CD14-positive monocyte (primary cell): ENCODE measurements around the gene ABCC4. TPM values are rescaled to one million over a fixed set of nuclear protein-coding genes. Genes with fewer than 3 reads are reported as not detected.

Source experiments
- DNase-seq, 3 donors: peaks; one replicate each; pipeline ENCODE4 v3.0.0-alpha.2; 2011 to 2022
- H2AFZ ChIP-seq: 2 replicates; pipeline ENCODE4 v1.6.0; 2012; ENCODE audit warnings: mild to moderate bottlenecking, low read depth, low read length, inconsistent platforms; ENCODE audit not compliant: insufficient read depth, poor library complexity, severe bottlenecking
- H3K27ac ChIP-seq, 2 donors: 1 replicate in 1 of 2; 2 replicates in 1 of 2; pipeline ENCODE4 v1.5.1; 2012 to 2013; ENCODE audit warnings: low read length in 2 of 2, control low read depth in 1 of 2, inconsistent platforms in 1 of 2, low read depth in 1 of 2, mild to moderate bottlenecking in 1 of 2
- H3K27me3 ChIP-seq, 2 donors: one replicate each; pipeline versions ENCODE4 v1.6.0 to v1.6.1; 2011 to 2013; ENCODE audit warnings: low read length in 2 of 2; ENCODE audit not compliant: control insufficient read depth in 2 of 2, insufficient read depth in 2 of 2
- H3K36me3 ChIP-seq, 2 donors: replicated peaks in 1 of 2; 1 replicate in 1 of 2; 2 replicates in 1 of 2; pipeline versions ENCODE4 v1.5.1 to v1.6.1; 2012 to 2013; ENCODE audit warnings: low read length in 2 of 2, control low read depth in 1 of 2, inconsistent platforms in 1 of 2, mild to moderate bottlenecking in 1 of 2; ENCODE audit not compliant: insufficient read depth in 2 of 2, control insufficient read depth in 1 of 2
- H3K4me1 ChIP-seq, 2 donors: 1 replicate in 1 of 2; 2 replicates in 1 of 2; pipeline versions ENCODE4 v1.5.1 to v1.6.1; 2012 to 2013; ENCODE audit warnings: low read length in 2 of 2, control low read depth in 1 of 2, inconsistent platforms in 1 of 2, mild to moderate bottlenecking in 1 of 2, moderate library complexity in 1 of 2; ENCODE audit not compliant: insufficient read depth in 2 of 2, control insufficient read depth in 1 of 2
- H3K4me2 ChIP-seq: replicated peaks from 2 replicates; pipeline ENCODE3; 2012; ENCODE audit warnings: low read length, moderate library complexity, mild to moderate bottlenecking; ENCODE audit not compliant: poor library complexity, severe bottlenecking; ENCODE audit errors: extremely low read depth
- H3K4me3 ChIP-seq, 3 experiments: fragments of 200-600 bp in 1 of 3; sonication (generic) in 1 of 3; replicated peaks in 1 of 3; 1 replicate in 2 of 3; 2 replicates in 1 of 3; pipeline ENCODE4 v1.5.1; 2011 to 2013; ENCODE audit warnings: low read length in 3 of 3, mild to moderate bottlenecking in 3 of 3, control low read depth in 2 of 3, low read depth in 2 of 3, inconsistent platforms in 1 of 3, moderate library complexity in 1 of 3
- H3K79me2 ChIP-seq: 2 replicates; pipeline ENCODE4 v1.6.0; 2012; ENCODE audit warnings: mild to moderate bottlenecking, control low read depth, inconsistent platforms, low read length, moderate library complexity; ENCODE audit not compliant: insufficient read depth
- H3K9ac ChIP-seq: 2 replicates; pipeline ENCODE4 v1.6.0; 2017; ENCODE audit warnings: low read length, mild to moderate bottlenecking; ENCODE audit not compliant: insufficient read depth, poor library complexity, severe bottlenecking
- H3K9me3 ChIP-seq, 2 donors: replicated peaks in 1 of 2; 1 replicate in 1 of 2; 2 replicates in 1 of 2; pipeline versions ENCODE4 v1.5.1 to v1.6.1; 2012 to 2013; ENCODE audit warnings: low read length in 2 of 2, control low read depth in 1 of 2; ENCODE audit not compliant: control insufficient read depth in 1 of 2, insufficient read depth in 1 of 2
- H4K20me1 ChIP-seq: 2 replicates; pipeline ENCODE4 v1.6.0; 2012; ENCODE audit warnings: mild to moderate bottlenecking, low read length, control low read depth, moderate library complexity; ENCODE audit not compliant: insufficient read depth
- H3K27ac Mint-ChIP-seq, 7 donors: one replicate each; pipeline ENCODE4 v1.8.0; 2020; ENCODE audit warnings: mild to moderate bottlenecking in 7 of 7, mixed read lengths in 7 of 7, moderate library complexity in 6 of 7, inconsistent platforms in 2 of 7
- H3K27me3 Mint-ChIP-seq, 3 donors: one replicate each; pipeline ENCODE4 v1.8.0; 2021 to 2022; ENCODE audit warnings: low read depth in 3 of 3, mild to moderate bottlenecking in 3 of 3, mixed read lengths in 3 of 3, moderate library complexity in 3 of 3, inconsistent platforms in 1 of 3
- H3K36me3 Mint-ChIP-seq, 2 donors: one replicate each; pipeline ENCODE4 v1.8.0; 2020; ENCODE audit warnings: mixed read lengths in 2 of 2, inconsistent platforms in 1 of 2, mild to moderate bottlenecking in 1 of 2
- H3K4me1 Mint-ChIP-seq: one replicate; pipeline ENCODE4 v1.8.0; 2020; ENCODE audit warnings: mild to moderate bottlenecking, mixed read lengths
- H3K4me3 Mint-ChIP-seq, 2 donors: one replicate each; pipeline ENCODE4 v1.8.0; 2020; ENCODE audit warnings: mild to moderate bottlenecking in 2 of 2, mixed read lengths in 2 of 2, moderate library complexity in 1 of 2
- H3K9me3 Mint-ChIP-seq, 7 donors: one replicate each; pipeline ENCODE4 v1.8.0; 2020 to 2022; ENCODE audit warnings: mixed read lengths in 7 of 7, mild to moderate bottlenecking in 6 of 7, moderate library complexity in 6 of 7, inconsistent platforms in 2 of 7
- WGBS: methylation state at CpG from one replicate; pipeline ENCODE4 v1.1.5; 2013; ENCODE audit warnings: missing lambda C conversion rate; ENCODE audit not compliant: insufficient coverage; 5-methylcytosine and 5-hydroxymethylcytosine counted together
- intact Hi-C, 2 donors: fragments of 100-400 bp; cut with micrococcal nuclease; formaldehyde crosslinking; loops; one replicate each; pipeline versions ENCODE4 v1.15.0 to v1.15.1; 2023
- polyA plus RNA-seq, 3 donors: library from polyadenylated mRNA; depleted of rRNA in 1 of 3; unstranded in 2 of 3; stranded (reverse) in 1 of 3; fragments of 300-500 nt in 2 of 3; fragments of >200 nt in 1 of 3; fragmentation: Illumina TruSeq in 2 of 3; gene quantifications; 1 replicate in 2 of 3; 2 replicates in 1 of 3; pipeline ENCODE4 v1.2.3, GENCODE V29; 2012 to 2021
- TF ChIP-seq, protein P1 (sequence below): fragments of 200-600 bp; IDR thresholded peaks from one replicate; pipeline ENCODE4 v1.8.0; 2022; ENCODE audit warnings: antibody characterized with exemption, mild to moderate bottlenecking

ABCC4 gene
- polyA plus RNA-seq, 3 donors: 0.96 to 2.5 (median 1.7) TPM

DNA sequence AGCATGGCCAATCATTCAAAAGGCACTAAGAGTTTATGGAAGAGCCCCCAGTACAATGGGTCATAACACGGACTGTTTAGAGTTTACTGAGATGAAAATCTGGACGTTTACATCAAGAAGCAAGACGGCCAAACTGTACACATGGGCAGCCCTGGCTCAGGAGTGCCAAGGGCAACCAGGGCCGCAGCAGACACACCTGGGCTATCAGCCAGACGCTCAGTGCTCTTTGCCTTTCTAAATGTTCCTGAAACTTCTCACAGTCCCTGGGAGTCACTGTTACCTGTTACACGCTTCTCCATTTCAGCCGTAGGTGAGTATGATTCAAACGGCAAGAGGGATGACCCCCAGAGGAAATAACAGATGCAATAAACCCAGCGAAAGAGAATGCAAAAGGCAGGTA, 64.5 kb downstream of the ABCC4 start:
- TF ChIP-seq, protein P1, sequence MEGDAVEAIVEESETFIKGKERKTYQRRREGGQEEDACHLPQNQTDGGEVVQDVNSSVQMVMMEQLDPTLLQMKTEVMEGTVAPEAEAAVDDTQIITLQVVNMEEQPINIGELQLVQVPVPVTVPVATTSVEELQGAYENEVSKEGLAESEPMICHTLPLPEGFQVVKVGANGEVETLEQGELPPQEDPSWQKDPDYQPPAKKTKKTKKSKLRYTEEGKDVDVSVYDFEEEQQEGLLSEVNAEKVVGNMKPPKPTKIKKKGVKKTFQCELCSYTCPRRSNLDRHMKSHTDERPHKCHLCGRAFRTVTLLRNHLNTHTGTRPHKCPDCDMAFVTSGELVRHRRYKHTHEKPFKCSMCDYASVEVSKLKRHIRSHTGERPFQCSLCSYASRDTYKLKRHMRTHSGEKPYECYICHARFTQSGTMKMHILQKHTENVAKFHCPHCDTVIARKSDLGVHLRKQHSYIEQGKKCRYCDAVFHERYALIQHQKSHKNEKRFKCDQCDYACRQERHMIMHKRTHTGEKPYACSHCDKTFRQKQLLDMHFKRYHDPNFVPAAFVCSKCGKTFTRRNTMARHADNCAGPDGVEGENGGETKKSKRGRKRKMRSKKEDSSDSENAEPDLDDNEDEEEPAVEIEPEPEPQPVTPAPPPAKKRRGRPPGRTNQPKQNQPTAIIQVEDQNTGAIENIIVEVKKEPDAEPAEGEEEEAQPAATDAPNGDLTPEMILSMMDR: no peak

DNA sequence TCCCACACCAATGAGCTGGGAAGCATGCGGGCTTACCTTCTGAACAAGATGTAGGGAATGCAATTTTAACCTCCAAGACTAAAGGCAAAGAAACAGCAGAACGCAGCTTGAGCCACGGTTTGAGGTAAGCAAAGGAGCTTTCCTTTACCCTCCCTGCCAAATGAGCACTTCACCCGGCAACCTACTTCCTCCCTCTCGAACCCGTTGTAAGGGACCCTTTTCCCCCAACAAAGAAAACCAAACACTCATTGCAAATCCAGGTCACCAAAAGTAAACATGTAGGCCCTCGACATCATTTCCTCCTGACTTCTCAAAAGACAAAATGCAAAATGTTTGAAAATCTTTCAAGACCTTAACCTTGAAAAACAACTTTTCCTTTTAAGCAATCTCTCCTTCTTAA, 65.3 kb downstream of the ABCC4 start:
- Mint-ChIP-seq H3K4me1 (peaks cover 8% of the 10 kb centered on the region), H3K4me3 (no peak overlapping the region), H3K9me3 (no peaks in the 10 kb centered on the region), H3K27me3 (no peaks in the 10 kb centered on the region), H3K36me3 (peaks cover 0 to 3% of the 10 kb centered on the region in 2 donors), H3K27ac (no peak overlapping the region)
- no peak for DNase-seq
- TF ChIP-seq, protein P1: no peak
- Histone ChIP-seq H3K27ac (no peak overlapping the region), H3K4me1 (peaks cover 0 to 9% of the 10 kb centered on the region in 2 donors), H3K4me3 (no peak overlapping the region), H3K4me2 (no peak overlapping the region), H3K27me3 (no peaks in the 10 kb centered on the region), H3K79me2 (no peaks in the 10 kb centered on the region), H3K36me3 (no peaks in the 10 kb centered on the region), H3K9ac (no peak overlapping the region), H4K20me1 (no peaks in the 10 kb centered on the region), H3K9me3 (no peaks in the 10 kb centered on the region), H2AFZ (no peak overlapping the region)
- intact Hi-C loops: no loop called here
- 75% methylated on average over 7 of the region's 7 CpGs for WGBS

More for the DNA sequence above, 64.5 kb downstream of the ABCC4 start:
- Histone ChIP-seq H3K9me3 (no peaks in the 10 kb centered on the region), H2AFZ (no peak overlapping the region), H3K4me1 (peaks cover 0 to 9% of the 10 kb centered on the region in 2 donors), H3K36me3 (no peaks in the 10 kb centered on the region), H3K27ac (no peak overlapping the region), H4K20me1 (no peaks in the 10 kb centered on the region), H3K79me2 (no peaks in the 10 kb centered on the region), H3K4me3 (no peak overlapping the region), H3K4me2 (no peak overlapping the region), H3K27me3 (no peaks in the 10 kb centered on the region), H3K9ac (no peak overlapping the region)
- DNase-seq: no peak
- Mint-ChIP-seq H3K36me3 (peaks cover 0 to 3% of the 10 kb centered on the region in 2 donors), H3K27me3 (no peaks in the 10 kb centered on the region), H3K9me3 (peaks cover 0 to 2% (median 0%) of the 10 kb centered on the region in 7 donors), H3K27ac (no peak overlapping the region), H3K4me3 (no peak overlapping the region), H3K4me1 (peaks cover 8% of the 10 kb centered on the region)
- intact Hi-C loops: no loop called here
- WGBS: 96% methylated on average over 9 of the region's 9 CpGs
